WTC11 (cell line): ENCODE results near the gene SLC19A3. TPM values are rescaled to one million over a fixed set of nuclear protein-coding genes. Genes with fewer than 3 reads are reported as not detected.

Source experiments
- ATAC-seq: fragments of 200-7000 bp; cut with Tn5 transposase; 2 replicates; pipeline ENCODE4 v1.10.0; 2021; ENCODE audit warnings: mild to moderate bottlenecking, moderate library complexity
- CTCF ChIA-PET: fragments of 300-600 bp; sonication (Branson Sonifier 250); formaldehyde crosslinking; loops from one replicate; lab custom pipeline; 2021; ENCODE audit warnings: antibody characterized with exemption; lab: Charles Lee
- POLR2A ChIA-PET: fragments of 350-600 bp; sonication (Branson Sonifier 250); formaldehyde crosslinking; loops from one replicate; lab custom pipeline; 2021; ENCODE audit warnings: antibody characterized with exemption; lab: Charles Lee
- DNase-seq: peaks from one replicate; pipeline ENCODE4 v3.0.0; 2021; ENCODE audit warnings: low spot score
- H3K27ac Mint-ChIP-seq: 2 replicates; pipeline ENCODE4 v1.8.0; 2021; ENCODE audit warnings: mixed read lengths
- H3K27me3 Mint-ChIP-seq: 2 replicates; pipeline ENCODE4 v1.8.0; 2021; ENCODE audit warnings: low read depth, mild to moderate bottlenecking, moderate library complexity, mixed read lengths
- H3K36me3 Mint-ChIP-seq: 2 replicates; pipeline ENCODE4 v1.8.0; 2021; ENCODE audit warnings: mixed read lengths
- H3K4me1 Mint-ChIP-seq: 2 replicates; pipeline ENCODE4 v1.8.0; 2022; ENCODE audit warnings: mixed read lengths
- H3K4me3 Mint-ChIP-seq: 2 replicates; pipeline ENCODE4 v1.8.0; 2021; ENCODE audit warnings: mild to moderate bottlenecking, moderate library complexity, mixed read lengths
- H3K9me3 Mint-ChIP-seq: 2 replicates; pipeline ENCODE4 v1.8.0; 2021; ENCODE audit warnings: mixed read lengths
- ATF3 ChIP-seq: sonication (generic); formaldehyde crosslinking; conservative IDR thresholded peaks from 2 replicates; pipeline ENCODE4 v1.8.1; 2022; ENCODE audit warnings: mild to moderate bottlenecking, missing genetic modification reagents
- CREB1 ChIP-seq: sonication (generic); formaldehyde crosslinking; IDR thresholded peaks from 2 replicates; pipeline ENCODE4 v1.8.0; 2023; ENCODE audit warnings: mild to moderate bottlenecking, missing genetic modification reagents
- E2F4 ChIP-seq: sonication (generic); formaldehyde crosslinking; IDR thresholded peaks from 2 replicates; pipeline ENCODE4 v1.8.1; 2022; ENCODE audit warnings: low read depth, mild to moderate bottlenecking, moderate library complexity, missing genetic modification reagents, borderline replicate concordance
- ELF4 ChIP-seq: sonication (generic); formaldehyde crosslinking; IDR thresholded peaks from 2 replicates; pipeline ENCODE4 v1.8.1; 2022; ENCODE audit warnings: low read depth, mild to moderate bottlenecking, moderate library complexity, missing genetic modification reagents
- ETV6 ChIP-seq: sonication (generic); formaldehyde crosslinking; IDR thresholded peaks from 2 replicates; pipeline ENCODE4 v1.8.1; 2022; ENCODE audit warnings: mild to moderate bottlenecking, missing genetic modification reagents
- FOXP1 ChIP-seq: sonication (generic); formaldehyde crosslinking; IDR thresholded peaks from 2 replicates; pipeline ENCODE4 v1.8.0; 2022; ENCODE audit warnings: missing genetic modification reagents, mild to moderate bottlenecking, moderate library complexity, borderline replicate concordance
- IRF1 ChIP-seq: sonication (generic); formaldehyde crosslinking; IDR thresholded peaks from 2 replicates; pipeline ENCODE4 v1.8.0; 2023; ENCODE audit warnings: missing genetic modification reagents
- KAT7 ChIP-seq: sonication (generic); formaldehyde crosslinking; IDR thresholded peaks from 2 replicates; pipeline ENCODE4 v1.8.1; 2023; ENCODE audit warnings: missing genetic modification reagents, mild to moderate bottlenecking, borderline replicate concordance
- MAX ChIP-seq: sonication (generic); formaldehyde crosslinking; IDR thresholded peaks from 2 replicates; pipeline ENCODE4 v1.8.0; 2022; ENCODE audit warnings: mild to moderate bottlenecking, missing genetic modification reagents
- MXD4 ChIP-seq: fragments of 250-450 bp; sonication (Bioruptor Pico); IDR thresholded peaks from 2 replicates; pipeline ENCODE4 v1.8.0; 2021; ENCODE audit warnings: mild to moderate bottlenecking, moderate library complexity, borderline replicate concordance
- NR1H2 ChIP-seq: sonication (generic); formaldehyde crosslinking; IDR thresholded peaks from 2 replicates; pipeline ENCODE4 v1.9.0; 2021; ENCODE audit warnings: mild to moderate bottlenecking, moderate library complexity, missing genetic modification reagents
- NR2C2 ChIP-seq: sonication (generic); formaldehyde crosslinking; IDR thresholded peaks from 2 replicates; pipeline ENCODE4 v1.8.0; 2022; ENCODE audit warnings: mild to moderate bottlenecking, missing genetic modification reagents
- OVOL2 ChIP-seq: fragments of 250-450 bp; sonication (Bioruptor Pico); IDR thresholded peaks from 2 replicates; pipeline ENCODE4 v1.9.0; 2021; ENCODE audit warnings: mild to moderate bottlenecking, borderline replicate concordance
- PRDM15 ChIP-seq: sonication (generic); formaldehyde crosslinking; IDR thresholded peaks from 2 replicates; pipeline ENCODE4 v1.8.0; 2022; ENCODE audit warnings: missing genetic modification reagents
- SMAD3 ChIP-seq: sonication (generic); formaldehyde crosslinking; IDR thresholded peaks from 2 replicates; pipeline ENCODE4 v1.8.0; 2022; ENCODE audit warnings: missing genetic modification reagents, mild to moderate bottlenecking, borderline replicate concordance
- SMAD4 ChIP-seq: sonication (generic); formaldehyde crosslinking; IDR thresholded peaks from 2 replicates; pipeline ENCODE4 v1.8.0; 2022; ENCODE audit warnings: mild to moderate bottlenecking, missing genetic modification reagents
- ZNF263 ChIP-seq: sonication (generic); formaldehyde crosslinking; IDR thresholded peaks from 2 replicates; pipeline ENCODE4 v1.8.1; 2022; ENCODE audit warnings: low read depth, mild to moderate bottlenecking, moderate library complexity, missing genetic modification reagents
- ZNF671 ChIP-seq: fragments of 250-450 bp; sonication (Bioruptor Pico); IDR thresholded peaks from 2 replicates; pipeline ENCODE4 v1.8.0; 2021; ENCODE audit warnings: mild to moderate bottlenecking
- total RNA-seq: library from RNA; stranded (reverse); gene quantifications from 3 replicates; pipeline ENCODE4 v1.2.3, GENCODE V29; 2021
- TF ChIP-seq, protein P1 (sequence below): sonication (generic); formaldehyde crosslinking; IDR thresholded peaks from 2 replicates; pipeline ENCODE4 v1.8.1; 2023; ENCODE audit warnings: mild to moderate bottlenecking, missing genetic modification reagents, moderate library complexity
- TF ChIP-seq, protein P2 (sequence below): fragments of 200-600 bp; IDR thresholded peaks from 2 replicates; pipeline ENCODE4 v1.8.0; 2022; ENCODE audit warnings: antibody characterized with exemption
- TF ChIP-seq, protein P3 (sequence below): sonication (generic); formaldehyde crosslinking; IDR thresholded peaks from 2 replicates; pipeline ENCODE4 v1.8.1; 2023; ENCODE audit warnings: mild to moderate bottlenecking, missing genetic modification reagents

SLC19A3 gene
- total RNA-seq, 1 experiment from 2014 or later, result 6.5 TPM

DNA sequence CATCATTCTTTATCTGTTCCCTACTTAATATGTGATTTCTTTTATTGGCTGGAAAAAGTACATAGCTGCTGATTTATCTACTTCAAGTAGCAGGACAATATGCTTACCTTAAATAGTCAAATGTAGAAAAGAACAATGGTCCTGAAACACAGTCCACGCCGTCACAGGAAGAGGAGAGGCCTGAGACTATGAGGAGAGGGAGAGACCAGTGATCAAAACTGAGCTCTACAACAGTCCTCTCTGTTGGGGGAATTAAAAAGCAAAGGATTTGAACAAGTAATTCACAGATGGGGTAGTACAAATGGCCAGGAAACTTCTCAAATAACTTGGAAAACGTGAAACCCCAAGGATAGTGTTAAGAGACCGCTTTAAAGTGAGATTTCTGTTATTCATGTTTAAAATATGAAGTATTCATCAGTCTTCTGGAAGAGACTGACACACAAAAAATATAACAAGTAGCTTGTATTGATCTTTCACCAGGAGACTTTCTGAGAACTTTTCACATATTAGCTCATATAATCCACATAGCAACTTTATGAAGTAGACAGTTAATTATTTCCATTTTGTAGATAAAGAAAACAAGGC lies 48.1 kb upstream of the SLC19A3 start:
- Mint-ChIP-seq H3K36me3 (no peaks in the 10 kb centered on the region), H3K9me3 (no peaks in the 10 kb centered on the region), H3K27ac (no peak overlapping the region), H3K4me1 (peaks cover 6% of the 10 kb centered on the region; the same call in 1 of the 2 replicates), H3K4me3 (no peak overlapping the region), H3K27me3 (no peaks in the 10 kb centered on the region; the same call in 1 of the 2 replicates)
- TF ChIP-seq MAX (CRISPR knock-in tag) (no peak), ELF4 (CRISPR knock-in tag) (no peak), ZNF263 (CRISPR knock-in tag) (no peak)
- TF ChIP-seq, protein P1, sequence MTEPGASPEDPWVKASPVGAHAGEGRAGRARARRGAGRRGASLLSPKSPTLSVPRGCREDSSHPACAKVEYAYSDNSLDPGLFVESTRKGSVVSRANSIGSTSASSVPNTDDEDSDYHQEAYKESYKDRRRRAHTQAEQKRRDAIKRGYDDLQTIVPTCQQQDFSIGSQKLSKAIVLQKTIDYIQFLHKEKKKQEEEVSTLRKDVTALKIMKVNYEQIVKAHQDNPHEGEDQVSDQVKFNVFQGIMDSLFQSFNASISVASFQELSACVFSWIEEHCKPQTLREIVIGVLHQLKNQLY (CRISPR knock-in tag), result no peak
- DNase-seq, result no peak
- CTCF ChIA-PET, result interaction anchor here (0.5 to 3.2 kb wide), 38 partner anchors 8 to 638 kb away, joined by 3 to 89 read pairs (median 4); partner anchors contain the start of genes CCL20, DAW1 and SCYGR8
- POLR2A ChIA-PET, result interaction anchor here (0.9 kb wide), 1 partner anchor 108 kb away, joined by 7 read pairs; no protein-coding TSS in a partner anchor
- ATAC-seq, result no peak

DNA sequence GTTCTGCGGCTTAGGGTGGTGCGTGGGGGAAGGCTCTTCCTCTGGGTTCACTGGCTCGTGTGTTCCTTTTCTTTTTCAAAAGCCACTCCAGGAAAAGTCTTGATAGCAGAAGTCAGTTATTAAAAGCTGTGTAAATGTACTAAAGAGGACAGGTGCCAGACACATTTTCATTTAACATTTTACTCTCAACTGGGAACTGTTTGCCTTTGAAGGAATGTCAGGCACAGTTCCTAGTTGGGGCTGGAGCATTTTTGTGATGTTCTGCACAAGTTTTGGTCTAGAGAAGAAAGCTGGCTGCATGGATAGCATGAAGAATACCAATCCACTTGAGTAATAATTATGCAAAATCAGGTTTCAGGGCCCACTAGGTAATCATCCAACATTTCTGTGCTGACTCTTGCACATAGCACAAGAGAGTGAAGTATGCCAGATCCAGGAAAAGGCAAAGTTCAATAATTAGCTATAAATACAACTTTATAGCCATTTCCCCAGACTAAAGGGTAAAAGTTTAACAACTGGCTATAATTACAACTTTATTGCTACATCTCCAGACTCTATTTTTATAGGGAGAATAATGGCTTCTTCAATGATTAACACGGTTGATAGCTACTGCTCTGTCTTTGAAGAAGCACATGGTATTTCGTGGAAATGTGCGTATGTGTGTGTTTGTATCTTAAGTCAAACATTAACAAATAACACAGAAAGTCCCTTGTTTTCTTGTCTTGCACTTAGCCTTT lies 44.1 kb upstream of the SLC19A3 start:
- Mint-ChIP-seq H3K36me3 (no peaks in the 10 kb centered on the region), H3K9me3 (no peaks in the 10 kb centered on the region), H3K4me1 (peaks cover 28% of the 10 kb centered on the region), H3K4me3 (no peak overlapping the region), H3K27ac (no peak overlapping the region), H3K27me3 (no peaks in the 10 kb centered on the region; the same call in 1 of the 2 replicates)
- DNase-seq (no peak), ATAC-seq (no peak)
- POLR2A ChIA-PET, result no interaction called here
- CTCF ChIA-PET, result interaction anchor here (0.6 kb wide), 1 partner anchor 654 kb away, joined by 4 read pairs; no protein-coding TSS in a partner anchor
- no peak for TF ChIP-seq ETV6 (CRISPR knock-in tag)
- no peak for TF ChIP-seq SMAD4 (CRISPR knock-in tag)
- no peak for TF ChIP-seq ZNF671 (CRISPR knock-in tag)
- TF ChIP-seq NR2C2 (CRISPR knock-in tag), result no peak
- no peak for TF ChIP-seq OVOL2 (CRISPR knock-in tag)
- TF ChIP-seq, protein P2, sequence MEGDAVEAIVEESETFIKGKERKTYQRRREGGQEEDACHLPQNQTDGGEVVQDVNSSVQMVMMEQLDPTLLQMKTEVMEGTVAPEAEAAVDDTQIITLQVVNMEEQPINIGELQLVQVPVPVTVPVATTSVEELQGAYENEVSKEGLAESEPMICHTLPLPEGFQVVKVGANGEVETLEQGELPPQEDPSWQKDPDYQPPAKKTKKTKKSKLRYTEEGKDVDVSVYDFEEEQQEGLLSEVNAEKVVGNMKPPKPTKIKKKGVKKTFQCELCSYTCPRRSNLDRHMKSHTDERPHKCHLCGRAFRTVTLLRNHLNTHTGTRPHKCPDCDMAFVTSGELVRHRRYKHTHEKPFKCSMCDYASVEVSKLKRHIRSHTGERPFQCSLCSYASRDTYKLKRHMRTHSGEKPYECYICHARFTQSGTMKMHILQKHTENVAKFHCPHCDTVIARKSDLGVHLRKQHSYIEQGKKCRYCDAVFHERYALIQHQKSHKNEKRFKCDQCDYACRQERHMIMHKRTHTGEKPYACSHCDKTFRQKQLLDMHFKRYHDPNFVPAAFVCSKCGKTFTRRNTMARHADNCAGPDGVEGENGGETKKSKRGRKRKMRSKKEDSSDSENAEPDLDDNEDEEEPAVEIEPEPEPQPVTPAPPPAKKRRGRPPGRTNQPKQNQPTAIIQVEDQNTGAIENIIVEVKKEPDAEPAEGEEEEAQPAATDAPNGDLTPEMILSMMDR, result no peak
- no peak for TF ChIP-seq FOXP1
- TF ChIP-seq MAX (CRISPR knock-in tag), result no peak
- TF ChIP-seq, protein P3, sequence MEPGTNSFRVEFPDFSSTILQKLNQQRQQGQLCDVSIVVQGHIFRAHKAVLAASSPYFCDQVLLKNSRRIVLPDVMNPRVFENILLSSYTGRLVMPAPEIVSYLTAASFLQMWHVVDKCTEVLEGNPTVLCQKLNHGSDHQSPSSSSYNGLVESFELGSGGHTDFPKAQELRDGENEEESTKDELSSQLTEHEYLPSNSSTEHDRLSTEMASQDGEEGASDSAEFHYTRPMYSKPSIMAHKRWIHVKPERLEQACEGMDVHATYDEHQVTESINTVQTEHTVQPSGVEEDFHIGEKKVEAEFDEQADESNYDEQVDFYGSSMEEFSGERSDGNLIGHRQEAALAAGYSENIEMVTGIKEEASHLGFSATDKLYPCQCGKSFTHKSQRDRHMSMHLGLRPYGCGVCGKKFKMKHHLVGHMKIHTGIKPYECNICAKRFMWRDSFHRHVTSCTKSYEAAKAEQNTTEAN (CRISPR knock-in tag), result no peak
- no peak for TF ChIP-seq IRF1 (CRISPR knock-in tag)
- no peak for TF ChIP-seq CREB1 (CRISPR knock-in tag)
- no peak for TF ChIP-seq SMAD3 (CRISPR knock-in tag)
- TF ChIP-seq NR1H2 (CRISPR knock-in tag), result no peak
- no peak for TF ChIP-seq ATF3 (CRISPR knock-in tag)
- no peak for TF ChIP-seq E2F4 (CRISPR knock-in tag)
- TF ChIP-seq KAT7 (CRISPR knock-in tag), result no peak
- no peak for TF ChIP-seq MXD4 (CRISPR knock-in tag)
- no peak for TF ChIP-seq PRDM15 (CRISPR knock-in tag)
